Activated CD8-positive, alpha-beta memory T cell treated with anti-CD3 and anti-CD28 coated beads, Interleukin-2, amount 50 U/mL, for 1 hour (primary cell): Measurements from ENCODE around the gene APOL1.
"Not testable (repeated sequence)": the region's sequence is repeated elsewhere in the genome, so short reads cannot be mapped to it uniquely, and the experiment has no call there.

Source experiments
- DNase-seq: peaks from one replicate; pipeline ENCODE4 v3.0.0-alpha.2; 2020; ENCODE audit errors: extremely low read depth

APOL1 gene

GRCh38 chr22:36252754-36253522, at the start of gene APOL1:
Gene APOL1, plus strand, starts transcription at chr22:36253133. Its CDS starts 1,823 bp downstream, at chr22:36254956.
- DNase-seq, result no peak

- DNase-seq, result not testable (repeated sequence)
These were observed 49.5 kb upstream of the APOL1 start for GRCh38 chr22:36203441-36203840.

GRCh38 chr22:36204001-36204631, 48.8 kb upstream of the APOL1 start:
- DNase-seq, result no peak

GRCh38 chr22:36204632-36205015, 48.3 kb upstream of the APOL1 start:
- DNase-seq, result no peak

GRCh38 chr22:36205573-36205972, 47.4 kb upstream of the APOL1 start:
- not testable (repeated sequence) for DNase-seq

- DNase-seq, result no peak
These were observed 46.7 kb upstream of the APOL1 start for GRCh38 chr22:36206255-36206654.

GRCh38 chr22:36208162-36208765, 44.7 kb upstream of the APOL1 start:
- no peak for DNase-seq

- DNase-seq, result no peak
These were observed 44.0 kb upstream of the APOL1 start for GRCh38 chr22:36208914-36209313.

GRCh38 chr22:36209488-36209908, 43.4 kb upstream of the APOL1 start:
- DNase-seq, result not testable (repeated sequence)

GRCh38 chr22:36210224-36210623, 42.7 kb upstream of the APOL1 start:
- no peak for DNase-seq

- DNase-seq, result no peak
These were observed 41.6 kb upstream of the APOL1 start for GRCh38 chr22:36211237-36211861.

GRCh38 chr22:36212901-36213300, 40.0 kb upstream of the APOL1 start:
- no peak for DNase-seq

GRCh38 chr22:36213586-36213985, 39.3 kb upstream of the APOL1 start:
- DNase-seq, result no peak

GRCh38 chr22:36215981-36216380, 37.0 kb upstream of the APOL1 start:
- no peak for DNase-seq

GRCh38 chr22:36218648-36219193, 34.2 kb upstream of the APOL1 start:
- no peak for DNase-seq

- no peak for DNase-seq
These were observed 32.4 kb upstream of the APOL1 start for GRCh38 chr22:36220451-36220921.

- DNase-seq, result peak; percentile 25
These were observed 30.9 kb upstream of the APOL1 start for GRCh38 chr22:36221799-36222751.

GRCh38 chr22:36222887-36223450, 30.0 kb upstream of the APOL1 start:
- DNase-seq, result no peak

- no peak for DNase-seq
These were observed 29.4 kb upstream of the APOL1 start for GRCh38 chr22:36223504-36223903.

- no peak for DNase-seq
These were observed 28.7 kb upstream of the APOL1 start for GRCh38 chr22:36224245-36224644.
